ENCODE data around the gene CTDNEP1. TPM values are rescaled to one million over a fixed set of nuclear protein-coding genes. Genes with fewer than 3 reads are reported as not detected.

The CTDNEP1 gene
- total RNA-seq (100 to 1,000 TPM; 109 to 131 (median 125) TPM), total RNA-seq (11.7 to 33.4 (median 17.0) reads per million in 29 experiments)
- 86.9 TPM for total RNA-seq (2013)

- Mint-ChIP-seq H3K27ac (peak within 1 kb of the TSS; percentile 97 to 99), H3K4me1 (peaks cover 39 to 51% (median 47%) of the 10 kb centered on the region in 3 donors), H3K4me3 (peak within 1 kb of the TSS; percentile 91 to 94 (median 91)), H3K27me3 (no peaks in the 10 kb centered on the region), H3K9me3 (no peaks in the 10 kb centered on the region), H3K36me3 (peaks cover 19% of the 10 kb centered on the region)
- H3K9me3 ChIP-seq, result no peaks in the 10 kb centered on the region
- POLR2A ChIA-PET, result no interaction called here
- DNase-seq, result peak in 34 of 35 experiments; percentile 97 to 100 (median 99)
- peak within 1 kb of the TSS; percentile 99 for H3K27ac ChIP-seq (ENCODE audit: low read length)
- CTCF ChIA-PET, result interaction anchor here in 1 of 2 donors (1.7 kb wide), 1 partner anchor 10 kb away, joined by 9 read pairs; the partner anchor contains the start of gene GABARAP
- H3K4me1 ChIP-seq (ENCODE audit: control insufficient read depth in 1 of 2, extremely low read depth in 1 of 2, insufficient read depth in 2 of 2, low read length in 2 of 2), result peaks cover 23 to 48% of the 10 kb centered on the region in 2 experiments
- no peaks in the 10 kb centered on the region for H3K27me3 ChIP-seq (replicated peaks in 1 of 2; ENCODE audit: control insufficient read depth in 2 of 2, extremely low read depth in 1 of 2, insufficient read depth in 2 of 2, low read length in 1 of 2)
- ATAC-seq (replicated peaks in 1 of 4), result peak; percentile 89 to 93 (median 91)
- WGBS (ENCODE audit: insufficient coverage), result 0% methylated on average over 14 of the region's 41 CpGs
- peak within 1 kb of the TSS; percentile 81 to 94 for H3K4me3 ChIP-seq (ENCODE audit: control insufficient read depth in 1 of 2, extremely low read depth in 1 of 2, low read length in 1 of 2)
- peaks cover 6 to 24% of the 10 kb centered on the region in 2 donors for H3K36me3 ChIP-seq (ENCODE audit: control insufficient read depth in 2 of 2, extremely low read depth in 1 of 2, insufficient read depth in 1 of 2, low read length in 1 of 2)
Observed at GRCh38 chr17:7251661-7252175, at the start of gene CTDNEP1. CTDNEP1 (minus strand) TSS chr17:7251734; CDS start chr17:7251296, 438 bp downstream.

- H3K4me1 Mint-ChIP-seq, result peaks cover 19 to 25% (median 21%) of the 10 kb centered on the region in 3 donors
- CTCF ChIA-PET, result interaction anchor here (0.6 to 2.5 kb wide), 6 partner anchors 16 to 250 kb away, joined by 3 to 9 read pairs (median 4); no protein-coding TSS in a partner anchor
- Histone ChIP-seq H3K36me3 (ENCODE audit: control insufficient read depth in 2 of 2, extremely low read depth in 1 of 2, insufficient read depth in 1 of 2, low read length in 1 of 2) (no peaks in the 10 kb centered on the region), H3K27ac (ENCODE audit: low read length) (no peak overlapping the region), H3K9me3 (no peaks in the 10 kb centered on the region), H3K4me1 (ENCODE audit: control insufficient read depth in 1 of 2, extremely low read depth in 1 of 2, insufficient read depth in 2 of 2, low read length in 2 of 2) (peaks cover 0 to 32% of the 10 kb centered on the region in 2 experiments), H3K27me3 (replicated peaks in 1 of 2; ENCODE audit: control insufficient read depth in 2 of 2, extremely low read depth in 1 of 2, insufficient read depth in 2 of 2, low read length in 1 of 2) (peaks cover 6 to 54% of the 10 kb centered on the region in 2 experiments), H3K4me3 (ENCODE audit: control insufficient read depth in 1 of 2, extremely low read depth in 1 of 2, low read length in 1 of 2) (no peak overlapping the region)
- H3K27me3 Mint-ChIP-seq, result peaks cover 0 to 27% of the 10 kb centered on the region in 2 donors
- no peaks in the 10 kb centered on the region for H3K9me3 Mint-ChIP-seq
- ATAC-seq (replicated peaks in 1 of 4) (peak; percentile 24 to 44 (median 38)), DNase-seq (peak in 23 of 35 experiments; percentile 24 to 83 (median 46))
- POLR2A ChIA-PET, result no interaction called here
- H3K36me3 Mint-ChIP-seq, result no peaks in the 10 kb centered on the region
- peak overlapping the region in 2 of 3 donors; percentile 51 to 89 for H3K4me3 Mint-ChIP-seq
- H3K27ac Mint-ChIP-seq, result peak overlapping the region in 1 of 2 donors; percentile 28
- WGBS (ENCODE audit: insufficient coverage), result 8% methylated on average over 51 of the region's 51 CpGs
Observed at GRCh38 chr17:7296189-7296861, 44.8 kb upstream of the CTDNEP1 start.

DNA sequence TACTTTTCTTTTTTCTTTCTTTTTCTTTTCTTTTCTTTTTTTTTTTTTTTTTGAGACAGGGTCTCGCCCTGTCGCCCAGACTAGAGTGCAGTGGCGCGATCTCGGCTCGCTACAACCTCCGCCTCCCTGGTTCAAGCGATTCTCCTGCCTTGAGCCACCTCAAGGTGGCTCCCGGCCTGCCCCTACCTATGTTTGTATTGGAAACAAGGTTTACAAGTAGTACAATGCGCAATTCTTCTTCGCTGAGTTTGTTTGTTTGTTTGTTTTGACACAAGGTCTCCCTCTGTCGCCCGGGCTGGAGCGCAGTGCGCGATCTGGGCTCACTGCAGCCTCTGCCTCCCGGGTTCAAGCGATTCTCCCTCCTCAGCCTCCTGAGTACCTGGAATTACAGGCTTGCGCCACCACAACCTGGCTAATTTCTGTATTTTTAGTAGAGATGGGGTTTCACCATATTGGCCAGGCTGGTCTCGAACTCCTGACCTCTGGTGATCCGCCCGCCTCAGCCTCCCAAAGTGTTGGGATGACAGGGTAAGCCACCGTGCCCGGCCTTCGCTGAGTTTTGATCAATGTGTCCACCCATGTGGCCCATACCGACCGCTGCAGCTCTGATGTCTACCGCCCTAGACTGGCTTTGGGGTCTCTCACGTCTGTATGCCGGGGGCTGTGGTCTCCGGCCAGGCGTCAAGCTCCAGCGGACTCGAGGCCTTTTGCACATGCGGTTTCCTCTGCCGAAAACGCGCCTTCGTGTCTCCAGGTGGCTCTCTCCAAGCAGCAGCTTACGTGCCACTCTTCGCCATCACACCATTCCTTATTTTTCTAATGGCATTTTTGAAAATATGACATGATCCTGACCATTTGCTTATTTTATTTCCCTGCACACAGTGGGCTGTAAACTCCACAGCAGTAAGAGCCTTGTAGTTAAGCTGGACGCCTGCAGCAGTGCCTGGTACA is 44.0 kb upstream of the CTDNEP1 start:
- Histone ChIP-seq H3K27ac (ENCODE audit: low read length) (no peak overlapping the region), H3K27me3 (replicated peaks in 1 of 2; ENCODE audit: control insufficient read depth in 2 of 2, extremely low read depth in 1 of 2, insufficient read depth in 2 of 2, low read length in 1 of 2) (peaks cover 6 to 60% of the 10 kb centered on the region in 2 experiments), H3K36me3 (ENCODE audit: control insufficient read depth in 2 of 2, extremely low read depth in 1 of 2, insufficient read depth in 1 of 2, low read length in 1 of 2) (no peaks in the 10 kb centered on the region), H3K4me1 (ENCODE audit: control insufficient read depth in 1 of 2, extremely low read depth in 1 of 2, insufficient read depth in 2 of 2, low read length in 2 of 2) (peaks cover 0 to 32% of the 10 kb centered on the region in 2 experiments), H3K9me3 (no peaks in the 10 kb centered on the region), H3K4me3 (ENCODE audit: control insufficient read depth in 1 of 2, extremely low read depth in 1 of 2, low read length in 1 of 2) (peak overlapping the region; percentile 38 to 41)
- ChIA-PET CTCF (interaction anchor here in 1 of 2 donors (1.4 to 2.5 kb wide), 3 partner anchors 15 to 250 kb away, joined by 3 to 9 read pairs (median 4); no protein-coding TSS in a partner anchor), POLR2A (no interaction called here)
- ATAC-seq (replicated peaks in 1 of 4) (peak in 1 of 4 experiments; percentile 11), DNase-seq (no peak)
- H3K4me1 Mint-ChIP-seq, result peaks cover 19 to 25% (median 21%) of the 10 kb centered on the region in 3 donors
- no peaks in the 10 kb centered on the region for H3K9me3 Mint-ChIP-seq
- H3K36me3 Mint-ChIP-seq, result no peaks in the 10 kb centered on the region
- peak overlapping the region; percentile 69 to 89 (median 70) for H3K4me3 Mint-ChIP-seq
- peaks cover 0 to 32% of the 10 kb centered on the region in 2 donors for H3K27me3 Mint-ChIP-seq
- peak overlapping the region in 1 of 2 donors; percentile 61 for H3K27ac Mint-ChIP-seq
- 75% methylated on average over 23 of the region's 42 CpGs for WGBS (ENCODE audit: insufficient coverage)

GRCh38 chr17:7294614-7295153 is 43.1 kb upstream of the CTDNEP1 start, which contains the start of gene YBX2:
YBX2 (minus strand) TSS chr17:7294639; CDS start chr17:7294500, 139 bp downstream.
- Histone ChIP-seq H3K4me3 (ENCODE audit: control insufficient read depth in 1 of 2, extremely low read depth in 1 of 2, low read length in 1 of 2) (peak within 1 kb of the TSS; percentile 38 to 41), H3K27me3 (replicated peaks in 1 of 2; ENCODE audit: control insufficient read depth in 2 of 2, extremely low read depth in 1 of 2, insufficient read depth in 2 of 2, low read length in 1 of 2) (peaks cover 6 to 67% of the 10 kb centered on the region in 2 experiments), H3K4me1 (ENCODE audit: control insufficient read depth in 1 of 2, extremely low read depth in 1 of 2, insufficient read depth in 2 of 2, low read length in 2 of 2) (peaks cover 0 to 32% of the 10 kb centered on the region in 2 experiments), H3K27ac (ENCODE audit: low read length) (no peak within 1 kb of the TSS), H3K9me3 (no peaks in the 10 kb centered on the region), H3K36me3 (ENCODE audit: control insufficient read depth in 2 of 2, extremely low read depth in 1 of 2, insufficient read depth in 1 of 2, low read length in 1 of 2) (no peaks in the 10 kb centered on the region)
- POLR2A ChIA-PET, result no interaction called here
- WGBS (ENCODE audit: insufficient coverage), result under 1% methylated on average over 48 of the region's 57 CpGs
- ATAC-seq (replicated peaks in 1 of 4) (peak; percentile 69 to 82 (median 78)), DNase-seq (peak in 33 of 35 experiments; percentile 21 to 82 (median 53))
- Mint-ChIP-seq H3K9me3 (no peaks in the 10 kb centered on the region), H3K36me3 (no peaks in the 10 kb centered on the region), H3K27me3 (peaks cover 0 to 35% of the 10 kb centered on the region in 2 donors), H3K4me3 (peak within 1 kb of the TSS; percentile 69 to 89 (median 70)), H3K27ac (peak within 1 kb of the TSS in 1 of 2 donors; percentile 61), H3K4me1 (peaks cover 19 to 25% (median 21%) of the 10 kb centered on the region in 3 donors)
- CTCF ChIA-PET, result no interaction called here

DNA sequence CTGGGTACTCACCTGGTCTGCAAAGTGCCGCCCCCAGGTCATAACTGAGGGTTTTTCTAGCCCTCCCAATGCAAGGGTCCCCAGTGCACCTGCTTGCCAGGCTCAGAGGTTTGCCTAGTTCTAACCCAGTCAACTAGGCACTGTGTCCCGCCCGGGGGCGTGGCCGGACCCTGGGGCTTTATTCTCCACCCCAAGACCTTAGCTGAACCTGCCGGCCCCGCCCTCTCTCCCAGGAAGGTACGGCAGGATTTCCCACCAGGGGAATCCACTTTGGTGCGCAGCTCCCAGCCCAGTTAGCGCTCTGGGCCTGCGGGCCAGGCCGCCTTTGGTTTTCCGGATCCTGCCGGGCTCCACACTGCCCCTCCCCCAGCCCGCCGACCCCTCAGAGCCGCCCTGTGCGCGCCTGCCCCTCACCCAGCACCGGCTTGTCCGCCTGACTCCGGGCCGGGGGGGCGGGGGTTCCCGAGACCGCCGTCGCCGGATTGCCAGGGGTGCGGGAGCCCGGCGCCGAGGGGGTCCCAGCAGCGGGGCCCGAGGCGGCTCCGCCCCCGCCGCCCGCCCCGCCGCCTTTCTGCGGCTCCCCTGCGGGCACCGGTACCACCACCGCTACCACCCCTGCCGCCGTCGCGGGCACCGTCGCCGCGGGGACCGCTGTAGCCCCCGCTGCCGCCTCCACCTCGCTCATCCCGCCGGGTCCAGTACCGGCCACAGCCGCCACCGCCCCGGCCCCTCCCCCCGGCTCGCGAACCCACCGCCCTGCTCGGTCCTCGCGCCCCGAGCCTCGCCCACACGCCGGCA is 42.5 kb upstream of the CTDNEP1 start:
- ATAC-seq (replicated peaks in 1 of 4) (peak; percentile 5 to 28 (median 8)), DNase-seq (peak in 3 of 35 experiments; percentile 21 to 50 (median 32))
- H3K4me1 Mint-ChIP-seq, result peaks cover 19 to 25% (median 21%) of the 10 kb centered on the region in 3 donors
- H3K9me3 ChIP-seq, result no peaks in the 10 kb centered on the region
- H3K27ac Mint-ChIP-seq, result no peak overlapping the region
- H3K36me3 Mint-ChIP-seq, result no peaks in the 10 kb centered on the region
- H3K27ac ChIP-seq (ENCODE audit: low read length), result no peak overlapping the region
- H3K27me3 ChIP-seq (replicated peaks in 1 of 2; ENCODE audit: control insufficient read depth in 2 of 2, extremely low read depth in 1 of 2, insufficient read depth in 2 of 2, low read length in 1 of 2), result peaks cover 6 to 74% of the 10 kb centered on the region in 2 experiments
- ChIA-PET POLR2A (interaction anchor here in 1 of 2 donors (0.7 kb wide), 1 partner anchor 124 kb away, joined by 3 read pairs; no protein-coding TSS in a partner anchor), CTCF (no interaction called here)
- WGBS (ENCODE audit: insufficient coverage), result 3% methylated on average over 73 of the region's 75 CpGs
- no peaks in the 10 kb centered on the region for H3K9me3 Mint-ChIP-seq
- peak overlapping the region; percentile 37 to 68 (median 37) for H3K4me3 Mint-ChIP-seq
- peak overlapping the region in 1 of 2 donors; percentile 17 for H3K4me3 ChIP-seq (ENCODE audit: control insufficient read depth in 1 of 2, extremely low read depth in 1 of 2, low read length in 1 of 2)
- H3K4me1 ChIP-seq (ENCODE audit: control insufficient read depth in 1 of 2, extremely low read depth in 1 of 2, insufficient read depth in 2 of 2, low read length in 2 of 2), result peaks cover 0 to 32% of the 10 kb centered on the region in 2 experiments
- no peaks in the 10 kb centered on the region for H3K36me3 ChIP-seq (ENCODE audit: control insufficient read depth in 2 of 2, extremely low read depth in 1 of 2, insufficient read depth in 1 of 2, low read length in 1 of 2)
- peaks cover 0 to 36% of the 10 kb centered on the region in 2 donors for H3K27me3 Mint-ChIP-seq

All from T-cell (primary cell).